SH-SY5Y (cell line): ENCODE data around the gene TRIM9.

Experiments
- GATA2 ChIP-seq: IDR thresholded peaks from 2 replicates; pipeline ENCODE4 v1.6.1; 2011; ENCODE audit warnings: mild to moderate bottlenecking, low read depth, low read length
- GATA3 ChIP-seq: IDR thresholded peaks from 2 replicates; pipeline ENCODE4 v1.6.1; 2011; ENCODE audit warnings: low read depth, mild to moderate bottlenecking, low read length, moderate library complexity

- no peak for TF ChIP-seq GATA2
- no peak for TF ChIP-seq GATA3
These were observed 157.6 kb downstream of the TRIM9 start for GRCh38 chr14:50937325-50937724.
